ENCODE measurements around the gene ELFN1. TPM values are rescaled to one million over a fixed set of nuclear protein-coding genes. Genes with fewer than 3 reads are reported as not detected.

The ELFN1 gene
- total RNA-seq, 1 donor from 2014 or later = under 0.01 TPM

DNA sequence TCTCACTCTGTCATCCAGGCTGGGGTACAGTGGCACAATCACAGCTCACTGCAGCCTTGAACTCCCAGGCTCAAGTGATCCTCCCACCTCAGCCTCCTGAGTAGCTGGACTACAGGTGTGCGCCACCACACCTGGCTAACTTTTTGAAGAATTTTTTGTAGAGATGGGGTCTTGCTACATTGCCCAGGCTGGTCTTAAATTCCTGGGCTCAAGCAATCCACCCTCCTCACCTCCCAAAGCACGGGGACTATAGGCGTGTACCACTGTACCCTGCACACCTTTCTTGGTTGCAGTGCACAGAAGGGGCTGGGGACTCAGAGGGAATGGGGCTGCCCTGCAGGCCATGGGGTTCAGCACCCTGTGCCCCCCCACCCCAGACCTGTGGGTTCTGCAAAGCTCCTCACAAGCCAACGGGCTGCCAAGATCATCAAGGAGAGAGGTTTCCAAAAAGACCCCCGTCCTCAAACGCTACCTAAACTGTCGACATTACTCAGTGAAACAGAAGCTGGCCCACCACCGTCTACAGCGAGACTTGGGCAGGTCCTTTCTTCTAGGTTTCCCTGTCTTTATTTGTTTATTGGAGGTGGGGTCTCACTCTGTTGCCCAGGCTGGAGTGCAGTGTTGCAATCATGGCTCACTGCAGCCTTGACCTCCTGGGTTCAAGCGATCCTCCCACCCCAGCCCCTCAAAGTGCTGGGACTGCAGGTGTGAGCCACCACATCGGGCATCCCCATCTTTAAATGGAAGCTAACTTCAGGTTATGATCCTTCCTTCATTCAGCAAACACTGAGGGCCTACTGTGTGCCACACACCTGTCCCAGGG is 26.6 kb upstream of the ELFN1 start:
- TF ChIP-seq, protein P1, sequence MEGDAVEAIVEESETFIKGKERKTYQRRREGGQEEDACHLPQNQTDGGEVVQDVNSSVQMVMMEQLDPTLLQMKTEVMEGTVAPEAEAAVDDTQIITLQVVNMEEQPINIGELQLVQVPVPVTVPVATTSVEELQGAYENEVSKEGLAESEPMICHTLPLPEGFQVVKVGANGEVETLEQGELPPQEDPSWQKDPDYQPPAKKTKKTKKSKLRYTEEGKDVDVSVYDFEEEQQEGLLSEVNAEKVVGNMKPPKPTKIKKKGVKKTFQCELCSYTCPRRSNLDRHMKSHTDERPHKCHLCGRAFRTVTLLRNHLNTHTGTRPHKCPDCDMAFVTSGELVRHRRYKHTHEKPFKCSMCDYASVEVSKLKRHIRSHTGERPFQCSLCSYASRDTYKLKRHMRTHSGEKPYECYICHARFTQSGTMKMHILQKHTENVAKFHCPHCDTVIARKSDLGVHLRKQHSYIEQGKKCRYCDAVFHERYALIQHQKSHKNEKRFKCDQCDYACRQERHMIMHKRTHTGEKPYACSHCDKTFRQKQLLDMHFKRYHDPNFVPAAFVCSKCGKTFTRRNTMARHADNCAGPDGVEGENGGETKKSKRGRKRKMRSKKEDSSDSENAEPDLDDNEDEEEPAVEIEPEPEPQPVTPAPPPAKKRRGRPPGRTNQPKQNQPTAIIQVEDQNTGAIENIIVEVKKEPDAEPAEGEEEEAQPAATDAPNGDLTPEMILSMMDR (IDR thresholded peaks at IDR 0.05; ENCODE audit: insufficient read depth, low read length, severe bottlenecking) = no peak
- no peak for DNase-seq (ENCODE audit: low read depth)
- FAIRE-seq = no peak
- no peaks in the 10 kb centered on the region for H3K36me3 ChIP-seq (ENCODE audit: control insufficient read depth, insufficient read depth, low read length)
- no peaks in the 10 kb centered on the region for H3K27me3 ChIP-seq (ENCODE audit: control insufficient read depth, insufficient read depth, low read length)
- no peak overlapping the region for H3K4me3 ChIP-seq (ENCODE audit: low read depth, low read length)

DNA sequence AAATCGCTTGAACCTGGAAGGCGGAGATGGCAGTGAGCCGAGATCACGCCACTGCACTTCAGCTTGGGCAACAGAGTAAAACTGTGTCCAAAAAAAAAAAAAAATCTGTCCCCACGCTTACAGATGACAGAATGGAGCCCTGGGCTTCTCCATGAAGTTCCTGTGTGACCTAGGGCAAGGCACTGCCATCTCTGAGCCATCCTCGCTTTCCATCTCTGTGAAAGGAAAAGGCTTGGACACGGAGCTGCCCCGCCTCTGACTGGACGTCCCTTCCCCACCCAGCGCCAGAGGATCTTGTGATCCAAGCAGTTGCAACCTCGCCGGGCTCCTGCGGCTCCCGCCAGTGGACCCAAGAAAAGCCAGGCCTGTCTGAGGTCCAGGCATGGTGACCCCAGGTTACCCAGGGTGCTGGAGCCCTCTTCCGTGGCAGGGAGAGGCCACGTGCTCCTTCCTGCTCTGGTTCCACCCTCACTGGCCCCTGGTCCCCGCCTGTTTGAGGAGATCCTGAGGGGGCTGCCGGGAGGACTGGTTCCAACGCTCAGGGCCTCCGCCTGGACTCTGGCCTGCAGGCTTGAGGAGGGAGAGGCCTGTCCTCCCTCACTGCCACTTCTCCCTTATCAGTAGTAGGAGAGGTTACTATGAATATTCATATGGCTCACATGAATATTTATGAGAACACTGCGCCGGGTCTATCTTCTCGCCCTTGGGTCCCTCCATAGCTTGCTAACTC is 25.6 kb upstream of the ELFN1 start:
- Histone ChIP-seq H3K4me3 (ENCODE audit: low read depth, low read length) (no peak overlapping the region), H3K27me3 (ENCODE audit: control insufficient read depth, insufficient read depth, low read length) (no peaks in the 10 kb centered on the region), H3K36me3 (ENCODE audit: control insufficient read depth, insufficient read depth, low read length) (no peaks in the 10 kb centered on the region)
- FAIRE-seq (no peak), DNase-seq (ENCODE audit: low read depth) (no peak)
- TF ChIP-seq, protein P1 (IDR thresholded peaks at IDR 0.05; ENCODE audit: insufficient read depth, low read length, severe bottlenecking) = no peak

- no peaks in the 10 kb centered on the region for H3K27me3 ChIP-seq (ENCODE audit: control insufficient read depth, insufficient read depth, low read length)
- FAIRE-seq = no peak
Observed at GRCh38 chr7:1645071-1645409, 25.0 kb upstream of the ELFN1 start.

GRCh38 chr7:1645476-1645875 is 24.6 kb upstream of the ELFN1 start:
- TF ChIP-seq, protein P1 (IDR thresholded peaks at IDR 0.05; ENCODE audit: insufficient read depth, low read length, severe bottlenecking) = no peak
- H3K36me3 ChIP-seq (ENCODE audit: control insufficient read depth, insufficient read depth, low read length) = no peaks in the 10 kb centered on the region
- no peak for FAIRE-seq
- no peak for DNase-seq (ENCODE audit: low read depth)
- H3K27me3 ChIP-seq (ENCODE audit: control insufficient read depth, insufficient read depth, low read length) = no peaks in the 10 kb centered on the region
- no peak overlapping the region for H3K4me3 ChIP-seq (ENCODE audit: low read depth, low read length)

More at GRCh38 chr7:1645071-1645409, 25.0 kb upstream of the ELFN1 start:
- H3K36me3 ChIP-seq (ENCODE audit: control insufficient read depth, insufficient read depth, low read length) = no peaks in the 10 kb centered on the region
- no peak overlapping the region for H3K4me3 ChIP-seq (ENCODE audit: low read depth, low read length)
- TF ChIP-seq, protein P1 (IDR thresholded peaks at IDR 0.05; ENCODE audit: insufficient read depth, low read length, severe bottlenecking) = no peak
- no peak for DNase-seq (ENCODE audit: low read depth)

- TF ChIP-seq, protein P1 (IDR thresholded peaks at IDR 0.05; ENCODE audit: insufficient read depth, low read length, severe bottlenecking) = no peak
- Histone ChIP-seq H3K4me3 (ENCODE audit: low read depth, low read length) (no peak overlapping the region), H3K27me3 (ENCODE audit: control insufficient read depth, insufficient read depth, low read length) (no peaks in the 10 kb centered on the region), H3K36me3 (ENCODE audit: control insufficient read depth, insufficient read depth, low read length) (no peaks in the 10 kb centered on the region)
- no peak for DNase-seq (ENCODE audit: low read depth)
- FAIRE-seq = no peak
Observed at GRCh38 chr7:1646391-1646790, 23.7 kb upstream of the ELFN1 start.

Data from bronchial epithelial cell (primary cell).